Retinal pigment epithelial cell (primary cell): ENCODE data around the gene RSAD1.

Experiments used
- DNase-seq: peaks from one replicate; pipeline ENCODE4 v3.0.0-alpha.2; 2010; ENCODE audit warnings: low read depth
- H3K4me3 ChIP-seq: 2 replicates; pipeline ENCODE4 v1.5.1; 2011; ENCODE audit warnings: mild to moderate bottlenecking, low read length, control low read depth, moderate library complexity
- CTCF ChIP-seq: conservative IDR thresholded peaks from 2 replicates; pipeline ENCODE4 v1.5.1; 2011; ENCODE audit warnings: low read depth, low read length, control low read depth, inconsistent platforms

The RSAD1 gene

GRCh38 chr17:50522766-50523165 is 44.1 kb downstream of the RSAD1 start:
- no peak for TF ChIP-seq CTCF
- no peak for DNase-seq
- no peak overlapping the region for H3K4me3 ChIP-seq

- no peak overlapping the region for H3K4me3 ChIP-seq
- TF ChIP-seq CTCF, result no peak
- DNase-seq, result no peak
Measured at GRCh38 chr17:50523208-50523607, 44.5 kb downstream of the RSAD1 start.

GRCh38 chr17:50524838-50525237 is 46.2 kb downstream of the RSAD1 start:
- H3K4me3 ChIP-seq, result no peak overlapping the region
- TF ChIP-seq CTCF, result no peak
- DNase-seq, result no peak

- no peak for TF ChIP-seq CTCF
- no peak for DNase-seq
- H3K4me3 ChIP-seq, result no peak overlapping the region
Measured at GRCh38 chr17:50527155-50527762, 48.6 kb downstream of the RSAD1 start.

GRCh38 chr17:50527949-50528474 is 49.4 kb downstream of the RSAD1 start:
- no peak overlapping the region for H3K4me3 ChIP-seq
- no peak for DNase-seq
- no peak for TF ChIP-seq CTCF

- no peak for TF ChIP-seq CTCF
- no peak overlapping the region for H3K4me3 ChIP-seq
- no peak for DNase-seq
Measured at GRCh38 chr17:50529849-50530248, 51.2 kb downstream of the RSAD1 start.

GRCh38 chr17:50531428-50532025 is 52.9 kb downstream of the RSAD1 start:
- H3K4me3 ChIP-seq, result no peak overlapping the region
- no peak for TF ChIP-seq CTCF
- DNase-seq, result no peak
